IMR-90 (cell line): Measurements from ENCODE around the gene RNF225. TPM values are rescaled to one million over a fixed set of nuclear protein-coding genes. Genes with fewer than 3 reads are reported as not detected.

Experiments
- ATAC-seq: fragments of 200-7000 bp; cut with Tn5 transposase; 2 replicates; pipeline ENCODE4 v1.9.1; 2020; ENCODE audit warnings: low read depth, mild to moderate bottlenecking, moderate library complexity
- BruUV-seq: library from RNA; stranded (reverse); fragments of 400-500 nt; replicated peaks from 2 replicates; lab custom pipeline; 2021; lab: Mats Ljungman, UMichigan
- CTCF ChIA-PET: fragments of 300-600 bp; formaldehyde crosslinking; extraction: SDS; loops from one replicate; lab custom pipeline; 2021; ENCODE audit warnings: antibody characterized with exemption; lab: Yijun Ruan, JAX
- POLR2A ChIA-PET: fragments of 300-600 bp; sonication (Branson Sonifier 250); formaldehyde crosslinking; loops from one replicate; lab custom pipeline; 2022; ENCODE audit warnings: antibody characterized with exemption; ENCODE audit not compliant: unreplicated experiment; lab: Charles Lee
- DNase-seq: peaks from one replicate; pipeline ENCODE4 v3.0.0; 2013
- H2AFZ ChIP-seq: replicated peaks from 2 replicates; pipeline ENCODE3; 2013; ENCODE audit warnings: low read length, mild to moderate bottlenecking; ENCODE audit not compliant: poor library complexity
- H2AK5ac ChIP-seq: 2 replicates; pipeline ENCODE4 v1.6.1; 2013; ENCODE audit warnings: low read depth, low read length, inconsistent platforms
- H2AK9ac ChIP-seq: replicated peaks from 2 replicates; pipeline ENCODE3; 2013; ENCODE audit warnings: mild to moderate bottlenecking, low read depth, low read length, moderate library complexity; ENCODE audit not compliant: poor library complexity
- H2BK120ac ChIP-seq: 2 replicates; pipeline ENCODE4 v1.6.1; 2013; ENCODE audit warnings: low read depth, low read length, inconsistent platforms
- H2BK15ac ChIP-seq: 3 replicates; pipeline ENCODE4 v1.6.1; 2013; ENCODE audit warnings: low read depth, low read length, inconsistent platforms
- H2BK20ac ChIP-seq: 2 replicates; pipeline ENCODE4 v1.6.1; 2013; ENCODE audit warnings: low read depth, mild to moderate bottlenecking, inconsistent platforms, low read length, moderate library complexity
- H2BK5ac ChIP-seq: 2 replicates; pipeline ENCODE4 v1.6.1; 2013; ENCODE audit warnings: mild to moderate bottlenecking, low read depth, low read length, inconsistent platforms; ENCODE audit not compliant: poor library complexity, severe bottlenecking
- H3K14ac ChIP-seq: replicated peaks from 2 replicates; pipeline ENCODE4 v1.6.1; 2013; ENCODE audit warnings: low read depth, low read length, inconsistent platforms
- H3K18ac ChIP-seq: 2 replicates; pipeline ENCODE4 v1.6.1; 2013; ENCODE audit warnings: low read depth, low read length, control low read depth
- H3K23ac ChIP-seq: 2 replicates; pipeline ENCODE4 v1.6.1; 2013; ENCODE audit warnings: low read depth, low read length, inconsistent platforms
- H3K27ac ChIP-seq: 2 replicates; pipeline ENCODE4 v1.5.1; 2013; ENCODE audit warnings: mild to moderate bottlenecking, control low read depth, low read length; ENCODE audit not compliant: insufficient read depth
- H3K27me3 ChIP-seq: 2 replicates; pipeline ENCODE4 v1.6.1; 2013; ENCODE audit warnings: low read length; ENCODE audit not compliant: control insufficient read depth, insufficient read depth
- H3K36me3 ChIP-seq: 2 replicates; pipeline ENCODE4 v1.6.1; 2013; ENCODE audit warnings: low read length, mixed read lengths; ENCODE audit not compliant: control insufficient read depth, insufficient read depth
- H3K4ac ChIP-seq: 2 replicates; pipeline ENCODE4 v1.6.1; 2013; ENCODE audit warnings: low read depth, low read length, inconsistent platforms
- H3K4me1 ChIP-seq: 2 replicates; pipeline ENCODE4 v1.6.1; 2013; ENCODE audit warnings: low read length, mixed read lengths; ENCODE audit not compliant: control insufficient read depth, insufficient read depth
- H3K4me2 ChIP-seq: 2 replicates; pipeline ENCODE4 v1.6.1; 2013; ENCODE audit warnings: low read depth, mild to moderate bottlenecking, control low read depth, low read length, moderate library complexity
- H3K4me3 ChIP-seq: 2 replicates; pipeline ENCODE4 v1.5.1; 2013; ENCODE audit warnings: low read depth, mild to moderate bottlenecking, control low read depth, low read length, moderate library complexity; ENCODE audit not compliant: insufficient read depth
- H3K56ac ChIP-seq: 2 replicates; pipeline ENCODE4 v1.6.1; 2013; ENCODE audit warnings: low read length, inconsistent platforms; ENCODE audit not compliant: insufficient read depth; ENCODE audit errors: extremely low read depth
- H3K79me1 ChIP-seq, 2 experiments: 2 replicates each; pipeline ENCODE4 v1.6.1; 2013; ENCODE audit warnings: low read length in 2 of 2, inconsistent platforms in 1 of 2, low read depth in 1 of 2
- H3K9ac ChIP-seq: 2 replicates; pipeline ENCODE4 v1.6.1; 2013; ENCODE audit warnings: low read depth, low read length, control low read depth
- H3K9me1 ChIP-seq: 2 replicates; pipeline ENCODE4 v1.6.1; 2013; ENCODE audit warnings: low read length, inconsistent platforms; ENCODE audit not compliant: insufficient read depth
- H3K9me3 ChIP-seq: 2 replicates; pipeline ENCODE4 v1.6.1; 2013; ENCODE audit warnings: low read length; ENCODE audit not compliant: control insufficient read depth, insufficient read depth
- H4K20me1 ChIP-seq: 2 replicates; pipeline ENCODE4 v1.6.1; 2013; ENCODE audit warnings: low read length, inconsistent platforms; ENCODE audit not compliant: insufficient read depth
- H4K5ac ChIP-seq: 2 replicates; pipeline ENCODE4 v1.6.1; 2013; ENCODE audit warnings: mild to moderate bottlenecking, low read depth, low read length, control low read depth
- H4K8ac ChIP-seq, 2 experiments: 2 replicates each; pipeline ENCODE4 v1.6.1; 2013; ENCODE audit warnings: low read depth in 2 of 2, low read length in 2 of 2, control low read depth in 1 of 2, inconsistent platforms in 1 of 2
- H4K91ac ChIP-seq: 2 replicates; pipeline ENCODE4 v1.6.1; 2013; ENCODE audit warnings: low read depth, low read length, inconsistent platforms; ENCODE audit not compliant: insufficient read depth
- CHD1 ChIP-seq: IDR thresholded peaks from 2 replicates; pipeline ENCODE4 v1.6.1; 2012; ENCODE audit warnings: low read depth, low read length, improper control_type of control experiment
- CTCF ChIP-seq: conservative IDR thresholded peaks from 2 replicates; pipeline ENCODE4 v1.5.1; 2012; ENCODE audit warnings: mild to moderate bottlenecking, low read depth, low read length, improper control_type of control experiment
- MAFK ChIP-seq: IDR thresholded peaks from 2 replicates; pipeline ENCODE4 v1.6.1; 2012; ENCODE audit warnings: low read depth, low read length, improper control_type of control experiment
- MAZ ChIP-seq: IDR thresholded peaks from 2 replicates; pipeline ENCODE4 v1.6.1; 2012; ENCODE audit warnings: low read depth, mild to moderate bottlenecking, low read length, improper control_type of control experiment, moderate library complexity, borderline replicate concordance
- WGBS, 2 experiments: methylation state at CpG; one replicate each; pipeline versions ENCODE4 v1.1.5 to v1.1.7; 2013; ENCODE audit warnings: missing lambda C conversion rate in 2 of 2; ENCODE audit not compliant: insufficient read length in 1 of 2; ENCODE audit errors: extremely low coverage in 2 of 2; 5-methylcytosine and 5-hydroxymethylcytosine counted together
- dilution Hi-C: fragments of 300-500 bp; cut with HindIII; formaldehyde crosslinking; loops from one replicate; pipeline ENCODE4 v1.14.3; 2018; ENCODE audit warnings: low sequenced_read_pairs; ENCODE audit not compliant: unreplicated experiment
- in situ Hi-C: fragments of 300-500 bp; cut with MboI; formaldehyde crosslinking; loops from 3 replicates; pipeline ENCODE4 v1.14.3; 2019; ENCODE audit warnings: low sequenced_read_pairs, inconsistent platforms, mixed read lengths
- intact Hi-C: fragments of 100-400 bp; cut with micrococcal nuclease; formaldehyde crosslinking; loops from 2 replicates; pipeline ENCODE4 v1.10.0; 2022
- polyA plus RNA-seq, 3 experiments: library from polyadenylated mRNA; depleted of rRNA; stranded (reverse); fragments of >200 nt; gene quantifications; 2 replicates each; pipeline ENCODE4 v1.2.3, GENCODE V29; 2012; ENCODE audit warnings: low replicate concordance in 1 of 3
- total RNA-seq: library from RNA; depleted of rRNA; stranded (reverse); fragments of >200 nt; gene quantifications from 2 replicates; pipeline ENCODE4 v1.2.3, GENCODE V29; 2012

Gene RNF225
- total and polyA plus RNA-seq, 2 of the 4 experiments (the other 2 are of a cell fraction): 0.10 TPM; not detected in 1

DNA sequence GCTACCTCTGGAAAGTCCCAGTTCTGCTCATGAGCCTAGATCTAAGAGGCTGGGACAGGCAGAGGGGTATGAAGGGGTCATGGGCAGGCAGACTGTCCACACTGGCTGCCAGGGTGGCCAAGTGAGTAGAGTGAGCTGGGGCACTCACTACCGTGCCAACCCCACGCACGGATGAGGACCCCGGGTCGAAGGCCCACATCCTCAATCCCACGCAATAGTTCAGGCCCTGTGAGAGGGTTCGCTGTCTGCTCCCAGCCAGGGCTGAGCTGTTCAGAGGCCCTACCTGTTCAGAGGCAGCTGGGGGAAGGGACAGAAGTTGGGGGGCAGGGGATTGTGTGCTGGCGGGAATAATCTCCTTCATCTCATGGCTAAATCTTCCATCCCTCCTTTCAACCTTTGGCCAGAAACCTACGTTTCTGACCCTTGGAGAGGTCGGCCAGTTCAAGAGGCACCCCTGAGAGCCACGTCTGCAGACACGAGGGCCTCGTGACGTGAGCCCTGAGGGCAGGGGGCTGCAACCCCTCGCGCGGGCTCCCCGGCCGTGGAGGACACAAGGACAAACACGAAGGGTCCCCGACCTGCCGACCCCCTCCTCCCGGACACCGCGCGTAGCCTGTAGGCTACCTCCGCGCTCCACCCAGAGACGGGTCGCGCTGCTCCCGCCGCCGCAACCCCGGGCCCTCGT lies 9.4 kb upstream of the RNF225 start:
- Histone ChIP-seq H3K9ac (peak overlapping the region; percentile 87), H3K27me3 (no peaks in the 10 kb centered on the region), H3K27ac (peak overlapping the region; percentile 86), H3K4me2 (peak overlapping the region; percentile 73), H3K9me3 (no peaks in the 10 kb centered on the region), H3K56ac (peak overlapping the region; percentile 70), H3K79me1 (peaks cover 17 to 54% of the 10 kb centered on the region in 2 experiments; a peak in 3 of 4 replicates), H2AFZ (peak overlapping the region; percentile 96), H4K5ac (peak overlapping the region; percentile 70), H3K4me1 (peaks cover 12% of the 10 kb centered on the region), H3K9me1 (peaks cover 21% of the 10 kb centered on the region), H4K91ac (peak overlapping the region; percentile 92), H3K4me3 (peak overlapping the region; percentile 55), H4K8ac (peak overlapping the region; percentile 93 to 96), H2BK15ac (no peak overlapping the region), H2BK5ac (peak overlapping the region; percentile 87), H3K4ac (peak overlapping the region; percentile 90), H3K14ac (peak overlapping the region; percentile 92), H2BK20ac (no peak overlapping the region), H3K23ac (peak overlapping the region; percentile 97), H4K20me1 (peaks cover 30% of the 10 kb centered on the region), H2AK5ac (peak overlapping the region; percentile 93), H2AK9ac (peak overlapping the region; percentile 100), H3K18ac (peak overlapping the region; percentile 38; the same call in 1 of the 2 replicates), H2BK120ac (peak overlapping the region; percentile 52), H3K36me3 (peaks cover 5% of the 10 kb centered on the region)
- no TSS peak for BruUV-seq
- TF ChIP-seq MAFK: no peak
- no peak for TF ChIP-seq CHD1
- TF ChIP-seq CTCF: no peak
- 0 out of 2 replicates have a peak, but pooled peaks have one; percentile 1 for TF ChIP-seq MAZ
- WGBS, 2 experiments: 20% methylated on average over 5 of the region's 36 CpGs; no CpG with 5 or more reads in 1 of the 2 experiments
- dilution Hi-C loops: no loop called here
- ChIA-PET POLR2A (no interaction called here), CTCF (no interaction called here)
- ATAC-seq (peak; percentile 8; the same call in 1 of the 2 replicates), DNase-seq (no peak)
- in situ Hi-C loops: no loop called here
- intact Hi-C loops: no loop called here
